OCI-LY3 (cell line): ENCODE data around the gene ZNF429.

Experiments used
- H2AFZ ChIP-seq: fragments of 200-600, 300-600 bp; shearing (Covaris generic); 2 replicates; pipeline ENCODE4 v1.6.0; 2014; ENCODE audit warnings: antibody characterized with exemption, low read depth, low read length
- H3K27ac ChIP-seq: fragments of 200-600, 300-600 bp; sonication (generic); 2 replicates; pipeline ENCODE4 v1.5.1; 2014; ENCODE audit warnings: mild to moderate bottlenecking, low read length, moderate library complexity, mixed read lengths
- H3K27me3 ChIP-seq: fragments of 200-600, 300-600 bp; sonication (generic); 2 replicates; pipeline ENCODE4 v1.6.1; 2014; ENCODE audit warnings: low read depth, low read length, mixed read lengths
- H3K36me3 ChIP-seq: fragments of 200-600, 300-600 bp; sonication (generic); replicated peaks from 2 replicates; pipeline ENCODE3; 2014; ENCODE audit warnings: low read depth, low read length, mixed read lengths
- H3K4me1 ChIP-seq: fragments of 300-600, 200-600 bp; sonication (generic); 2 replicates; pipeline ENCODE4 v1.6.1; 2014; ENCODE audit warnings: low read length, mixed read lengths
- H3K4me2 ChIP-seq: fragments of 200-600, 300-600 bp; sonication (generic); 2 replicates; pipeline ENCODE4 v1.6.1; 2014; ENCODE audit warnings: low read length, mixed read lengths
- H3K4me3 ChIP-seq: fragments of 300-600, 200-600 bp; sonication (generic); 2 replicates; pipeline ENCODE4 v1.5.1; 2014; ENCODE audit warnings: antibody characterized with exemption, mild to moderate bottlenecking, low read length, moderate library complexity
- H3K79me2 ChIP-seq: fragments of 300-600, 200-600 bp; shearing (Covaris generic); 2 replicates; pipeline ENCODE4 v1.6.1; 2014; ENCODE audit warnings: mild to moderate bottlenecking, low read length, mixed read lengths
- H3K9ac ChIP-seq: fragments of 300-600, 200-600 bp; shearing (Covaris generic); 2 replicates; pipeline ENCODE4 v1.6.0; 2014; ENCODE audit warnings: mild to moderate bottlenecking, low read length, moderate library complexity
- H3K9me3 ChIP-seq: fragments of 200-600, 300-600 bp; shearing (Covaris generic); 2 replicates; pipeline ENCODE4 v1.6.1; 2014; ENCODE audit warnings: low read length, mixed read lengths; ENCODE audit not compliant: insufficient read depth
- H4K20me1 ChIP-seq: fragments of 200-600, 300-600 bp; sonication (generic); 2 replicates; pipeline ENCODE4 v1.6.1; 2016; ENCODE audit warnings: low read length, mixed read lengths; ENCODE audit not compliant: insufficient read depth
- CTCF ChIP-seq: fragments of 200-600, 300-600 bp; sonication (generic); IDR thresholded peaks from 2 replicates; pipeline ENCODE4 v1.5.1; 2014; ENCODE audit warnings: antibody characterized with exemption, low read length, low read depth
- EZH2phosphoT487 ChIP-seq: fragments of 200-600 bp; shearing (Covaris generic); IDR thresholded peaks from 2 replicates; pipeline ENCODE4 v1.6.1; 2018; ENCODE audit warnings: antibody characterized with exemption, mixed run types, low read depth

Gene ZNF429

GRCh38 chr19:21580101-21580500, 74.7 kb downstream of the ZNF429 start:
- Histone ChIP-seq H3K4me3 (no peak overlapping the region), H4K20me1 (no peaks in the 10 kb centered on the region), H3K4me2 (no peak overlapping the region), H3K9me3 (peaks cover 13% of the 10 kb centered on the region; the same call in 1 of the 2 replicates), H3K4me1 (no peaks in the 10 kb centered on the region), H3K79me2 (no peaks in the 10 kb centered on the region), H3K27me3 (no peaks in the 10 kb centered on the region), H3K27ac (no peak overlapping the region), H2AFZ (no peak overlapping the region), H3K36me3 (no peaks in the 10 kb centered on the region), H3K9ac (no peak overlapping the region)
- TF ChIP-seq CTCF, result no peak
- no peak for TF ChIP-seq EZH2phosphoT487

GRCh38 chr19:21580818-21581217, 75.4 kb downstream of the ZNF429 start:
- Histone ChIP-seq H3K79me2 (no peaks in the 10 kb centered on the region), H3K9ac (no peak overlapping the region), H2AFZ (no peak overlapping the region), H3K4me1 (no peaks in the 10 kb centered on the region), H3K4me3 (no peak overlapping the region), H3K4me2 (no peak overlapping the region), H3K9me3 (peaks cover 13% of the 10 kb centered on the region; the same call in 1 of the 2 replicates), H3K27me3 (no peaks in the 10 kb centered on the region), H3K27ac (no peak overlapping the region), H3K36me3 (no peaks in the 10 kb centered on the region), H4K20me1 (no peaks in the 10 kb centered on the region)
- TF ChIP-seq EZH2phosphoT487, result no peak
- TF ChIP-seq CTCF, result no peak

GRCh38 chr19:21581646-21582240, 76.3 kb downstream of the ZNF429 start:
- Histone ChIP-seq H3K27me3 (no peaks in the 10 kb centered on the region), H3K4me3 (no peak overlapping the region), H3K9me3 (peaks cover 13% of the 10 kb centered on the region; the same call in 1 of the 2 replicates), H2AFZ (no peak overlapping the region), H3K4me2 (no peak overlapping the region), H3K4me1 (no peaks in the 10 kb centered on the region), H3K79me2 (no peaks in the 10 kb centered on the region), H4K20me1 (no peaks in the 10 kb centered on the region), H3K9ac (no peak overlapping the region), H3K27ac (no peak overlapping the region), H3K36me3 (no peaks in the 10 kb centered on the region)
- TF ChIP-seq EZH2phosphoT487, result no peak
- TF ChIP-seq CTCF, result no peak

- H3K9ac ChIP-seq, result no peak overlapping the region
- TF ChIP-seq CTCF, result no peak
- TF ChIP-seq EZH2phosphoT487, result no peak
Measured at GRCh38 chr19:21584537-21584936, 79.1 kb downstream of the ZNF429 start.

More at GRCh38 chr19:21584537-21584936, 79.1 kb downstream of the ZNF429 start:
- H3K27me3 ChIP-seq, result no peaks in the 10 kb centered on the region
- no peaks in the 10 kb centered on the region for H3K36me3 ChIP-seq
- H3K79me2 ChIP-seq, result no peaks in the 10 kb centered on the region
- no peaks in the 10 kb centered on the region for H4K20me1 ChIP-seq
- no peaks in the 10 kb centered on the region for H3K4me1 ChIP-seq
- no peak overlapping the region for H3K4me3 ChIP-seq
- no peak overlapping the region for H2AFZ ChIP-seq
- no peak overlapping the region for H3K4me2 ChIP-seq
- H3K27ac ChIP-seq, result no peak overlapping the region
- H3K9me3 ChIP-seq, result peaks cover 8% of the 10 kb centered on the region; the same call in 1 of the 2 replicates
